Subcutaneous adipose tissue (tissue), 4 donors: ENCODE data around the gene CORO2A. TPM values are rescaled to one million over a fixed set of nuclear protein-coding genes. Genes with fewer than 3 reads are reported as not detected.

Experiments used
- total RNA-seq, 4 donors: library from RNA; depleted of rRNA; stranded (reverse); fragments of >200 nt; gene quantifications; one replicate each; pipeline ENCODE4 v1.1.0, GENCODE V29; 2016
- TF ChIP-seq, protein P1 (sequence below): fragments of 450-650 bp; IDR thresholded peaks from one replicate; pipeline ENCODE4 v1.5.1; 2016; ENCODE audit warnings: low read depth, mild to moderate bottlenecking, control low read depth, antibody characterized with exemption, moderate library complexity

The CORO2A gene
- total RNA-seq, 4 donors from 2014 or later = 0.82 to 10.4 (median 2.0) TPM

DNA sequence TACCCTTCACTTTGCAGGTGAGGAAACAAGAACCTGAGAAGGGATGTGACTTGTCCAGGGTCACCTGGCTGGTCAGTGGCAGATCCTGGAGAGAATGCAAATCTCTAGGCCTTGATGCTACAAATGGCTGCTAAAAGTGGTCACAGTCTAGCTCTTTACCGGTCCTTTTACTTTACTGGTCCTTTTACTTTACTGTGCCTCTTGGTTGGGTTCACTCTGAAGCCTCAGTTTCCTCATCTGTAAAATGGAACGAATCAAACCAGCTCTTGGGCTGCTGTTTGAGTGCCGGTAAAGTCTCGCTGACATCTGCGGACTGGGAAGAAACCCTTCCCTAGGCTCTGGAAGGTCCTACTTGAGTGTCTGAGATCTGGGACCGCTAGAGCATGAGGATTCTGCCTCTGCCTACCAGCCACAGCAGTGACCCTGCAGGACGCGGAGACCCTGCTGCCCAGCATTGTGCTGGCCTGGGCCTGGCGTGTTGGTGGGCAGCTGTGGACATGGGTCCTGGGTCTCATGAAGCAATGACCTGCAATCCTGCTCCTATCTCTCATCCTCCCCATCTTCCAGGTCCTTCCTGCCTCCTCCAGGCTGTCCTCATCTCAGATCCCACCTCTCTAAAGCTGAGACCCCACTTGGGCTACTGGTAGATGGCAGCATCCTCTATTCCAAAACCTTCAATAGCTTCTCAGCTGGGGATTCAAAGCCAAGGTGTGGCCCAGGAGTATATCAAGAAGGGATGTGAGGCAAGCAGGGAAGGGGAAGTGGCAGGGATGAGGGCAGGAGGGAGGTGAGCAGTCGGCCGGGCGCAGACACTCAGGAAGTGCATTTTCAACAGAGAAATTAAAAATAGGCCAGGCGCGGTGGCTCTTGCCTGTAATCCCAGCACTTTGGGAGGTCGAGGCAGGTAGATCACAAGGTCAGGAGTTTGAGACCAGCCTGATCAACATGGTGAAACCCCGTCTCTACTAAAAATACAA, 13.3 kb downstream of the CORO2A start:
- TF ChIP-seq, protein P1, sequence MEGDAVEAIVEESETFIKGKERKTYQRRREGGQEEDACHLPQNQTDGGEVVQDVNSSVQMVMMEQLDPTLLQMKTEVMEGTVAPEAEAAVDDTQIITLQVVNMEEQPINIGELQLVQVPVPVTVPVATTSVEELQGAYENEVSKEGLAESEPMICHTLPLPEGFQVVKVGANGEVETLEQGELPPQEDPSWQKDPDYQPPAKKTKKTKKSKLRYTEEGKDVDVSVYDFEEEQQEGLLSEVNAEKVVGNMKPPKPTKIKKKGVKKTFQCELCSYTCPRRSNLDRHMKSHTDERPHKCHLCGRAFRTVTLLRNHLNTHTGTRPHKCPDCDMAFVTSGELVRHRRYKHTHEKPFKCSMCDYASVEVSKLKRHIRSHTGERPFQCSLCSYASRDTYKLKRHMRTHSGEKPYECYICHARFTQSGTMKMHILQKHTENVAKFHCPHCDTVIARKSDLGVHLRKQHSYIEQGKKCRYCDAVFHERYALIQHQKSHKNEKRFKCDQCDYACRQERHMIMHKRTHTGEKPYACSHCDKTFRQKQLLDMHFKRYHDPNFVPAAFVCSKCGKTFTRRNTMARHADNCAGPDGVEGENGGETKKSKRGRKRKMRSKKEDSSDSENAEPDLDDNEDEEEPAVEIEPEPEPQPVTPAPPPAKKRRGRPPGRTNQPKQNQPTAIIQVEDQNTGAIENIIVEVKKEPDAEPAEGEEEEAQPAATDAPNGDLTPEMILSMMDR = no peak

DNA sequence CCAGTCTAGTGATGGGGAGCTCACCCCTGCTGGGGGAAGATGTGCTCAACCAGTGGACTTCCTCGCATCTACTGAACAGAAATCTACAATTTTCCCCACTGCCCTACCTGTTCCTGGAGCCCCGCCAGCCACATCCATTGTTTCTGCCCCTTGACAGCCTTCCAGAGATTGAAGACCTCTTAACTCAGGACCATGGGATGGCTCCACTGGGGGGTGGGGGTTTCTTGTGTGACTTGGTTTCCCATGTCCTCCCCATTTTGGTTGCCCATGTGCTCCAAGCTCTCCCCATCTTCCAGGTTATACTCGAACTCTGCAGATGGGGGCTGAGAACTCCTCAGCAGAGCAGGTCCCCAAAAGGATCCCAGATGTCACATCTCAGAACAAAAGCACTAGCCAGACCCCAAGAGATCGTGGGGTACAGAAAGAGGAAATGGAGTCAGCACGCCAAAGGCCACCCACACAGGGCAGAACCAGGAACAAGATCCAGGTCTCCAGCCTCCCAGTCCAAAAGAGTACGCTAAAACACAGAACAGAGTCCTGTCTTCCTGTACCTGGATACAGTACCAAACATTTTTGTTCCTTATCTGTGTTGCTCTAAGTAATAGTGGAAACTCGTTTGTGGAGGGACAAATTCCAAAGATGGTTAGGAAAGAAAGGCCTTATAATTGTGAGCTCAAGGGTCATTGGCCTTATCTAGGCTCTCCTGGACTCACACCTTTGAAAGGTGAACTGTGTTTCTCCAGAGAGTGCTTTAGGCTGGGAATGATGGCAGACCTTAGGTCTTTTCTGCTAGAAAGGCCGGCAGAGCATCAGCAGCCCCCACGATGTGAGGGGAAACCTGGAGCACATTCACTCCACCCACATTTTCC, 15.8 kb downstream of the CORO2A start:
- TF ChIP-seq, protein P1 = no peak

DNA sequence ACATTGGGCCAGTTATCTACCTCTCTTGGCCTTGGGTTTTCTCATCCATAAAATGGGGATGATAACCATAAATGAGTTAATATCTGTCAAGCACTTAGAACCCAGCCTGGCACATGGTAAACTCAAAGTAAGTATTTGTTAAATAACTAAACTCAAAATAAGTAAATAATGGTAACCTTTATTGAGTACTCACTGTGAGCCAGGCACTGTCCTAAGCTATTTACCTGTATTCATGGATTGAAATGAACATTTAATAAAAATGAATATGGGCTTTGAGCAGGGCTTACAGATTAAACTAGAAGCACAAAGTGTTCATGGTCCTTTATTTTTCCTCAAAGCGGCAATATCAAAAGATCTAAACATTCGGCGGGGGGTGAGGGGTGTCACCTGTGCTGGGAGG, 16.7 kb downstream of the CORO2A start:
- TF ChIP-seq, protein P1 = no peak

DNA sequence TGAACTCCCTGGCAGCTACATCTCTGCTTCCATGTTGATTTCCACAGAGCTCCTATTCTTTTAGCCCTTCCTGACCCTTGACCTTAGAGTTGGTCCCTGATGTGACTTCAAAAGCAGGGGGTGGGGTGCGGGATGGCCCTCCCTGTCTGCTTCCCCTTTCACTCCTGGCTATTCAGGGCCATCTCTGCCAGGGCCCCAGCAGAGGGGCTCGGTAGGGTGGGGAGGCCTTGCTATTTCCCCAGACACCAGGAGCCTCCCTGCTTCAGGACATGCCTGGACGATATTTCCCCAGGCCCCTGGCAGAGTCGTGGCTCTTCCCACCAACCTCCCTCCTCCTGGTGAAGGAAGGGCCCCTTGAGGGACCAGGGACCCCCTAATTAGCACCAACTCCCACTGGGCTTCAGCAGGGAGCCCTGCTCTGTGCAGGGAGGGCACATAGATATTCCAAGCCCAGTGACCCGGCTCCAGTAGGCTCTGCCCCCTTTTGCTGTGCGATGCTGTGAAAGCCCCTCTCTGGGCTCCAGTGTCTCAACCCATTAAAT, 17.3 kb downstream of the CORO2A start:
- TF ChIP-seq, protein P1 = no peak

DNA sequence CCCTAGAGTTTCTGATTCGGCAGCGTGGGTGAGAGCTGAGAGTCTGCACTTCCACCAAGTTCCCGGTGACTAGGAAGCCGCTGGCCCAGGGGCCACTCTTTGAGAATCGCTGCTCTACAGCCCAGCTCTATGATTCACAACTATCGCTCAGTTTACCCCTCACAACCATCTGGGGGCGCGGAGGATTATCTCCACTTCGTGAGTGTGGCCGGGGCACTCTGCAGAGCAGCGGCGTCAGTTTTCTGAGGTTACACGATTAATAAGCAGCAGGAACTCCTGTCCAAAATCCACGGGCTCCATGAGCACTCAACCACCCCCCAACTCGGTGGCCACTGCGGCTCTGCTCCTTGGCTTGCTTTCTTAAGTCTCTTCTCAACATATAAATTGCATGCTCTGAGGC, 19.3 kb downstream of the CORO2A start:
- TF ChIP-seq, protein P1 = no peak

DNA sequence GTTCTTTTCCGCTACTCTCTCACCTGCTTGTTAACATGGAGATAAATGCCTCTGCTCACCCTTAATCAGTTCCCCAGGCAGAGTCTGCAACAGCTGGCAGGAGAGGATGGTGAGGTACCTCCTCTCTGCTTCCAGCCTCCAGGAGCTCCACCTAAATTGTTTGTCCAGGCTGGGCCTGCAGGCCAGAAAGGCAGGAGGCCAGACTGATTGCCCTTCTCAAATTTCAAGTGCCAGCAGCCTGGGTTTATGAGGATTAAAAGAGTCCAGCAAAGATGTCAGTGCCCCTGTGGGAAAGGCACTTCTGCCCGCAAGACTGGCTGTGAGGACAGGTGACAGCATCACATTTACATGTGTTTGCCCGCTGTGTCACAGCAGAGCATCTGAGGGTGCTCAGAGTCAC, 19.8 kb downstream of the CORO2A start:
- TF ChIP-seq, protein P1 = no peak
